ENCODE measurements around the gene HOXB9.

DNA sequence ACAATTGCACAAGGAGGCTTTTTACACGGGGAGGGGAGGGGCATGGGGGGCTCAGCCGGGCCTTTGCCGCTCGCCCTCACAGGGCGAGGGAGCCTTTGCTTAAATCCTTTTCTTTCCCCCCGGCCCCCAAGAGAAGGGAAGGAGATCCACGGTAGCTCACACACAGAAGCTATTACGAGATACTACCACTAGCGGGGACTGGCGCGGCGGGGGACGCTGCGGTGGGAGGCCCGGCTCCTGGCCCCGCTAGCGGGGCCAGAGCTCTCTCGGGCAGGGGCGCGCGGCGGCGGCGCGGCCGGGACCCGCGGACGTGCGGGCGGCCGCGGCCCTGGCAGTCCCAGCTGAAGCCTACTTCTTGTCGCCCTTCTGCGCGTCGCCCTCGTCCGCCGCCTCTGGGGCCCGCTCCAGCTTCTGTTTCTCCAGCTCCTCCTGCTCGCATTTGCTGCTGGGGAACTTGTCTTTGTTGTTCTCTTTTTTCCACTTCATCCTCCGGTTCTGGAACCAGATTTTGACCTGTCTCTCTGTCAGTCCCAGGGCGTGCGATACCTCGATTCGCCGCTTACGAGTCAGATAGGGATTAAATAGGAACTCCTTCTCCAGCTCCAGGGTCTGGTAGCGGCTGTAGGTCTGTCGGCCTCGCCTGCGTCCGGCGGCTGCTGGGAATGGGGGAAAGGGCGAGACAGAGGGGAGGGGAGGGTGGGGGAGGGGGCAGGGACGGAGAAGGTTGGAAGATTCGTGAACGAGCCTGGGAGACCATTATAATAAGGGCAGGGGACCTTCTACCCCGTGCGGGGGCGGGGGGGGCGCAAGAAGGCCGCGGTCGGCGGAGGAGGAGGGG is 13.1 kb downstream of the HOXB9 start:
- TF ChIP-seq CTCF (IDR thresholded peaks at IDR 0.05) = peak in 1 of 7 experiments; percentile 7
- TF ChIP-seq POLR2A (IDR thresholded peaks at IDR 0.05) = no peak
